ENCODE data around the gene CLDN34.

CLDN34 gene

GRCh38 chrX:10016519-10017132 is 49.5 kb downstream of the CLDN34 start:
- no peak for DNase-seq

DNA sequence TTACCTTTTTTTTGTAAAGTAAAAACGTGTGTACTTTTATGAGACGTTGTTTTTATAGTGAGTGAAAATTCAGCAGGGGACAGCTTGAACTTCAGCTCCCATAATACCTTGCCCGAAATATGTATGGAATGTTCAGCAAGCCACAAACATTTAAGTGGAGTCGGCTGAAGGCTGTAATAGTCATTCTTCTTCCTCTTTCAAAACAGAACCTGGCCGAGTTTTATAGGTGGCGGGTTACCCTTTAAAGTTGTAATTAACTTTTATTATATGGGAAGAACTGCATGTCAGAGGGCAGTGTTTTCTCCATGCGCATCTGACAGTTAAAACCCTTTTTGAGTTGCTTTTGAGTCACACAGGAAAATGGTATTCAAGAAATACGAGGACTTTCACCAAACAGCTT is 50.7 kb downstream of the CLDN34 start:
- peak; percentile 73 for DNase-seq

Measured in fibroblast of skin of scalp (primary cell).